ENCODE measurements around the gene PRR12.

PRR12 gene

DNA sequence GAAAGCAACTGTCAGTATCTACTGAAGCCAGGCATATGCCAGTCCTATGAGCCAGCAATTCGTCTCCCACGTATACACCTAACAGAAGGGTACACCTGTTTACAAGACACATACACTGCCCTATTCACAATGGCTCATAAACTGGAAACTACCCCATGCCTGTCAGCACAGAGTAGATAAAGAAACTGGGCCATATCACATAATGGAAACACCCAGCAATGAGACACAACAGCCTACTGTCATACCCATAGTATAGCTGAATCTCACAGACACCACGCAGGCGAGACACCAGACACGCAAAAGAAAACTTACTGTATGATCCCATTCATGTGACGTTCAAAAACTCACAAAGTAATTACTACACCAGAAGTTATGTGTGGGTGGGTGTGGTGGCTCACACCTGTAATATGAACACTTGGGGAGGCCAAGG, 26.4 kb upstream of the PRR12 start:
- Histone ChIP-seq H3K27ac (ENCODE audit: insufficient read depth in 1 of 2, low read depth in 1 of 2, low read length in 2 of 2, poor library complexity in 1 of 2, severe bottlenecking in 2 of 2) (no peak overlapping the region), H3K27me3 (replicated peaks in 2 of 5; ENCODE audit: control insufficient read depth in 4 of 5, insufficient read depth in 5 of 5, low read length in 4 of 5) (no peaks in the 10 kb centered on the region), H3K4me3 (ENCODE audit: control insufficient read depth in 1 of 7, extremely low read depth in 1 of 7, insufficient read depth in 4 of 7, low read depth in 2 of 7, low read length in 6 of 7) (no peak overlapping the region), H3K9me3 (ENCODE audit: control extremely low read depth in 1 of 5, control insufficient read depth in 4 of 5, insufficient read depth in 2 of 5, low read depth in 1 of 5, low read length in 4 of 5) (no peaks in the 10 kb centered on the region), H3K36me3 (ENCODE audit: control insufficient read depth in 4 of 4, insufficient read depth in 4 of 4, low read length in 3 of 4) (peaks cover 0 to 4% (median 3%) of the 10 kb centered on the region in 4 experiments), H3K4me1 (ENCODE audit: control extremely low read depth in 1 of 4, control insufficient read depth in 4 of 4, insufficient read depth in 4 of 4, low read length in 3 of 4) (peaks cover 0 to 22% (median 15%) of the 10 kb centered on the region in 4 experiments)
- ChIA-PET POLR2A (no interaction called here), CTCF (interaction anchor here (0.7 to 3.0 kb wide), 5 partner anchors 13 to 92 kb away, joined by 3 to 13 read pairs (median 4); no protein-coding TSS in a partner anchor)
- DNase-seq, result no peak
- 90% methylated on average over 2 of the region's 6 CpGs for WGBS (ENCODE audit: insufficient coverage)

DNA sequence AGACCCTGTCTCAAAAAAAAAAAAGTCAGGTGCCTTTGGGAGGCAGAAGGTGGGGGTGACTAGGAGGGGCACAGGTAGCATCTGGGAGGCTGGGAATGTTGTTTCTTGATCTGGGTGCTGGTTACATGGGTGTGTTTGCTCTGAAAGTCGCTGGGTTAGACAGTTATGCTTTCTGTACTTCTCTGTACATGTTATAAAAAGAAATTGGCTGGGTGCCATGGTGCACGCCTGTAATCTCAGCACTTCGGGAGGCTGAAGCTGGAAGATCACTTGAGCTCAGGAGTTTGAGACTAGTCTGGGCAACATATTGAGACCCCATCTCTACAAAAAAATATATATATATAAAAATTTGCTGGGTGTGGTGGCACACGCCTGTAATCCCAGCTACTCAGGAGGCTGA, 25.7 kb upstream of the PRR12 start:
- DNase-seq, result no peak
- Histone ChIP-seq H3K27ac (ENCODE audit: insufficient read depth in 1 of 2, low read depth in 1 of 2, low read length in 2 of 2, poor library complexity in 1 of 2, severe bottlenecking in 2 of 2) (no peak overlapping the region), H3K4me1 (ENCODE audit: control extremely low read depth in 1 of 4, control insufficient read depth in 4 of 4, insufficient read depth in 4 of 4, low read length in 3 of 4) (peaks cover 0 to 18% (median 9%) of the 10 kb centered on the region in 4 experiments), H3K27me3 (replicated peaks in 2 of 5; ENCODE audit: control insufficient read depth in 4 of 5, insufficient read depth in 5 of 5, low read length in 4 of 5) (no peaks in the 10 kb centered on the region), H3K4me3 (ENCODE audit: control insufficient read depth in 1 of 7, extremely low read depth in 1 of 7, insufficient read depth in 4 of 7, low read depth in 2 of 7, low read length in 6 of 7) (no peak overlapping the region), H3K36me3 (ENCODE audit: control insufficient read depth in 4 of 4, insufficient read depth in 4 of 4, low read length in 3 of 4) (no peaks in the 10 kb centered on the region), H3K9me3 (ENCODE audit: control extremely low read depth in 1 of 5, control insufficient read depth in 4 of 5, insufficient read depth in 2 of 5, low read depth in 1 of 5, low read length in 4 of 5) (no peaks in the 10 kb centered on the region)
- ChIA-PET POLR2A (no interaction called here), CTCF (interaction anchor here (1.2 to 3.0 kb wide), 3 partner anchors 14 to 62 kb away, joined by 3 to 13 read pairs (median 7); no protein-coding TSS in a partner anchor)
- WGBS (ENCODE audit: insufficient coverage), result no CpG with 5 or more reads among the region's 4 CpGs

DNA sequence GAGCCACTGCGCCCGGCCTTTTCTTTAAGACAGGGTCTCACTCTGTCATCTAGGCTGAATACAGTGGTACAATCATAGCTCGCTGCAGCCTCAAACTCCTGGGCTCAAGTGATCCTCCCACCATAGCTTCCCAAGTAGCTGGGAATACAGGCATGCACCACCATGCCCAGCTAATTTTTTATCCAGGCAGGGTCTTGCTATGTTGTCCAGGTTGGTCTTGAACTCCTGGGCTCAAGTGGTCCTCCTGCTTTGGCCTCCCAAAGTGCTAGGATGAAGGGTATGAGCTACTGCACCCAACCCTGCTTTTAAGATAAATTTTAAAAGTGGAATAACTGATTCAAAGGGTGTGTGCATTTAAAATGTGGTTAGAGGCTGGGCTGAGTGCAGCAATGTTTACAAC, 24.7 kb upstream of the PRR12 start:
- no peak overlapping the region for H3K4me3 ChIP-seq (ENCODE audit: control insufficient read depth in 1 of 7, extremely low read depth in 1 of 7, insufficient read depth in 4 of 7, low read depth in 2 of 7, low read length in 6 of 7)
- no peak overlapping the region for H3K27ac ChIP-seq (ENCODE audit: insufficient read depth in 1 of 2, low read depth in 1 of 2, low read length in 2 of 2, poor library complexity in 1 of 2, severe bottlenecking in 2 of 2)
- POLR2A ChIA-PET, result no interaction called here

DNA sequence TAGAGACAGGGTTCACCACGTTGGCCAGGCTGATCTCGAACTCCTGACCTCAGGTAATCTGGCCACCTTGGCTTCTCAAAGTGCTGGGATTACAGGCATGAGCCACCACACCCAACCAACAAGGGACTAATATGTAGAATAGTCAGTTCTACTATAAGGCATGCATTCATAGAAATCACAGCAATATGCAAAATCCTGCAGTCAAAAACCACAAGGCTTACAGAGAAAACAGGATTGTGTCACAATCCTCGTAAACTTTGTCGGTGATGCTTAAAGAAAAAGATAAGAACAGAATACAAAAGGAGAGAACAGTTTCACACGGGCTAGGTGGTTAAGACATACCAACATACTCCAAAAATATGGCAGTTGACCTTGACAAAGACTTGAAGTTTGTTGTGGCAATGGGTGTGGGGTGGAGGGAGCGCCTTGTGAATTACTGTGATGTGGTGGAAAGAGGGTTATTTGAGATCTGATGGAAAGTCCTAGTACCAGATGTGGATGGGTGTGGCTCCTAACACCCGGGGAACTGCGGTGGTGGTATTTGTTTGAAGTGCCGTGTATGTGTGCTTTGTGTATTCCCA, 23.0 kb upstream of the PRR12 start:
- H3K4me3 ChIP-seq (ENCODE audit: control insufficient read depth in 1 of 7, extremely low read depth in 1 of 7, insufficient read depth in 4 of 7, low read depth in 2 of 7, low read length in 6 of 7), result no peak overlapping the region
- 86% methylated on average over 6 of the region's 9 CpGs for WGBS (ENCODE audit: insufficient coverage)
- POLR2A ChIA-PET, result no interaction called here
- DNase-seq, result peak in 1 of 3 donors; percentile 42
- no peak overlapping the region for H3K27ac ChIP-seq (ENCODE audit: insufficient read depth in 1 of 2, low read depth in 1 of 2, low read length in 2 of 2, poor library complexity in 1 of 2, severe bottlenecking in 2 of 2)
- CTCF ChIA-PET, result interaction anchor here (0.6 to 7.0 kb wide), 5 partner anchors 8 to 68 kb away, joined by 3 to 70 read pairs (median 9); no protein-coding TSS in a partner anchor
- H3K27me3 ChIP-seq (replicated peaks in 2 of 5; ENCODE audit: control insufficient read depth in 4 of 5, insufficient read depth in 5 of 5, low read length in 4 of 5), result no peaks in the 10 kb centered on the region
- H3K9me3 ChIP-seq (ENCODE audit: control extremely low read depth in 1 of 5, control insufficient read depth in 4 of 5, insufficient read depth in 2 of 5, low read depth in 1 of 5, low read length in 4 of 5), result no peaks in the 10 kb centered on the region
- H3K4me1 ChIP-seq (ENCODE audit: control extremely low read depth in 1 of 4, control insufficient read depth in 4 of 4, insufficient read depth in 4 of 4, low read length in 3 of 4), result peaks cover 0 to 14% (median 7%) of the 10 kb centered on the region in 4 experiments
- peaks cover 0 to 1% (median under 1%) of the 10 kb centered on the region in 4 experiments for H3K36me3 ChIP-seq (ENCODE audit: control insufficient read depth in 4 of 4, insufficient read depth in 4 of 4, low read length in 3 of 4)

More for the DNA sequence above, 24.7 kb upstream of the PRR12 start:
- peaks cover 0 to 18% (median 4%) of the 10 kb centered on the region in 4 experiments for H3K4me1 ChIP-seq (ENCODE audit: control extremely low read depth in 1 of 4, control insufficient read depth in 4 of 4, insufficient read depth in 4 of 4, low read length in 3 of 4)
- WGBS (ENCODE audit: insufficient coverage), result 88% methylated on average over 3 of the region's 3 CpGs
- CTCF ChIA-PET, result interaction anchor here (1.1 to 3.0 kb wide), 7 partner anchors 8 to 63 kb away, joined by 3 to 13 read pairs (median 4); no protein-coding TSS in a partner anchor
- H3K36me3 ChIP-seq (ENCODE audit: control insufficient read depth in 4 of 4, insufficient read depth in 4 of 4, low read length in 3 of 4), result no peaks in the 10 kb centered on the region
- DNase-seq, result no peak
- H3K27me3 ChIP-seq (replicated peaks in 2 of 5; ENCODE audit: control insufficient read depth in 4 of 5, insufficient read depth in 5 of 5, low read length in 4 of 5), result no peaks in the 10 kb centered on the region
- no peaks in the 10 kb centered on the region for H3K9me3 ChIP-seq (ENCODE audit: control extremely low read depth in 1 of 5, control insufficient read depth in 4 of 5, insufficient read depth in 2 of 5, low read depth in 1 of 5, low read length in 4 of 5)

DNA sequence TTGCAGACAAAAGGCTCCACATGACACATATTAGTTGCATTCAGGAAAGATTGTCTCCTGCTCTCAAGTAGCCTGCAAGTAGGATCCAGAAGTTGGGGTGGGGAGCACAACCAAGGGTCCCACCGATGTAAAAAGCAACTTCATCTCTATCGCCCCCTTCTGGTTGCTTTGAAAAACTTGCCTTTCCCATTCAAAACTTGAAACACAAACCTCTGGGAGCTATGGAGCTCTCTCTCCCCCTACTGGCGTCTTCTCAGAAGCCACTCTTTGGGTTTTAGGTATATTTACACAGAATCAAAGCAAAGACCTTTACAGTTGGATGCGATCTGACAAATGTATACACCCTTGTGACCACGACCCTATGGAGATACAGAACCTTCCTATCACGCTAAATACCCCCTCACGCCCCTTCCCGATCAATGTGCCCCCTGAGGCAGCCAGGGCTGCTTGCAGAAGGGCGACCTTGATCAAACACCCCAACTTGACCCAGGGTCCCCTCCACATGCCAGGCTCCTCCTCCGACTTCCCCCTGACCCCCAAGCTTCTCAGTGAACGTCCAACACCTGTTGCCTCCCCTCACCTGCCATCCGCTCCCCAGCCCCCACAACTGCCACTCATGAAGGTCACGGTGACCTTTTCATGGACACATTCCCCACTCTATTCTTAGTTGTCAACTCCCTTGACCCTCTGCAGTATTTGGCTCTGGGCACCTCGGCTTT, 20.7 kb upstream of the PRR12 start:
- Histone ChIP-seq H3K4me3 (ENCODE audit: control insufficient read depth in 1 of 7, extremely low read depth in 1 of 7, insufficient read depth in 4 of 7, low read depth in 2 of 7, low read length in 6 of 7) (no peak overlapping the region), H3K27ac (ENCODE audit: insufficient read depth in 1 of 2, low read depth in 1 of 2, low read length in 2 of 2, poor library complexity in 1 of 2, severe bottlenecking in 2 of 2) (no peak overlapping the region), H3K4me1 (ENCODE audit: control extremely low read depth in 1 of 4, control insufficient read depth in 4 of 4, insufficient read depth in 4 of 4, low read length in 3 of 4) (peaks cover 0 to 14% (median 7%) of the 10 kb centered on the region in 4 experiments), H3K27me3 (replicated peaks in 2 of 5; ENCODE audit: control insufficient read depth in 4 of 5, insufficient read depth in 5 of 5, low read length in 4 of 5) (no peaks in the 10 kb centered on the region), H3K9me3 (ENCODE audit: control extremely low read depth in 1 of 5, control insufficient read depth in 4 of 5, insufficient read depth in 2 of 5, low read depth in 1 of 5, low read length in 4 of 5) (no peaks in the 10 kb centered on the region), H3K36me3 (ENCODE audit: control insufficient read depth in 4 of 4, insufficient read depth in 4 of 4, low read length in 3 of 4) (peaks cover 4 to 18% (median 10%) of the 10 kb centered on the region in 4 experiments)
- ChIA-PET CTCF (interaction anchor here (0.5 to 7.0 kb wide), 21 partner anchors 10 to 108 kb away, joined by 3 to 70 read pairs (median 6); partner anchors contain the start of genes FLT3LG, NOSIP and PRRG2), POLR2A (no interaction called here)
- peak; percentile 90 to 96 (median 91) for DNase-seq
- 37% methylated on average over 9 of the region's 14 CpGs for WGBS (ENCODE audit: insufficient coverage)

DNA sequence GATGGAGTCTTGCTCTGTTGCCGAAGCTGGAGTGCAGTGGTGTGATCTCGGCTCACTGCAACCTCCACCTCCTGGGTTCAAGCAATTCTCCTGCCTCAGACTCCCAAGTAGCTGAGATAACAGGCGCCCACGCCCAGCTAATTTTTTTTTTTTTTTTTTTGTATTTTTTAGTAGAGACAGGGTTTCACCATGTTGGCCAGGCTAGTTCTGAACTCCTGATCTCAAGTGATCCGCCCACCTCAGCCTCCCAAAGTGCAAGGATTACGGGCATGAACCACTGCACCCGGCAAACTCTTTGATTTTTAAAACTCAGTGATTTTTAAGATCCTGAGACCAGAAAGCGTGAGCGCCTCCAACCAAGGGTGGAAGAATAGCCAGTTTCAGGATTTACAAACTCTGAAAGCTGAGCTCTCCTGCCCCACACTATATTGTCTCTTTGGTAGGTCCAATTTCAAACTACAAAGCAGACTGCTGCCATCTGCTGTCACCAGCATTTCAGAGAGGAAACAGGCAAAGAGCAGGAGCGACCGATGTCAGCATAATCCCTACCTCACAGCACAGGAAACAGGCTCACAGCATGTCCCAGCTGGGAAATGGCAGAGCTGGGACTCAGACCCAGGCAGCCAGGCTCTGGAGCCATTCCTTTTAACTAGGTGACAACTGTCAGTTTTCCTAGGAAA, 19.8 kb upstream of the PRR12 start:
- H3K4me1 ChIP-seq (ENCODE audit: control extremely low read depth in 1 of 4, control insufficient read depth in 4 of 4, insufficient read depth in 4 of 4, low read length in 3 of 4), result peaks cover 0 to 14% (median 7%) of the 10 kb centered on the region in 4 experiments
- CTCF ChIA-PET, result interaction anchor here (0.5 to 7.0 kb wide), 18 partner anchors 9 to 107 kb away, joined by 3 to 70 read pairs (median 5); partner anchors contain the start of genes NOSIP, PRRG2 and RCN3
- peak; percentile 33 to 42 (median 34) for DNase-seq
- peaks cover 5 to 24% (median 14%) of the 10 kb centered on the region in 4 experiments for H3K36me3 ChIP-seq (ENCODE audit: control insufficient read depth in 4 of 4, insufficient read depth in 4 of 4, low read length in 3 of 4)
- H3K27ac ChIP-seq (ENCODE audit: insufficient read depth in 1 of 2, low read depth in 1 of 2, low read length in 2 of 2, poor library complexity in 1 of 2, severe bottlenecking in 2 of 2), result peak overlapping the region in 1 of 2 experiments; percentile 29
- no peak overlapping the region for H3K4me3 ChIP-seq (ENCODE audit: control insufficient read depth in 1 of 7, extremely low read depth in 1 of 7, insufficient read depth in 4 of 7, low read depth in 2 of 7, low read length in 6 of 7)
- no peaks in the 10 kb centered on the region for H3K27me3 ChIP-seq (replicated peaks in 2 of 5; ENCODE audit: control insufficient read depth in 4 of 5, insufficient read depth in 5 of 5, low read length in 4 of 5)
- POLR2A ChIA-PET, result no interaction called here
- 65% methylated on average over 7 of the region's 11 CpGs for WGBS (ENCODE audit: insufficient coverage)
- no peaks in the 10 kb centered on the region for H3K9me3 ChIP-seq (ENCODE audit: control extremely low read depth in 1 of 5, control insufficient read depth in 4 of 5, insufficient read depth in 2 of 5, low read depth in 1 of 5, low read length in 4 of 5)

Data from common myeloid progenitor, CD34-positive (primary cell).